GM15510 (cell line): ENCODE results near the gene CTNNBIP1.

Experiments used
- POLR2A ChIP-seq: IDR thresholded peaks from 3 replicates; pipeline ENCODE4 v1.6.1; 2011; ENCODE audit warnings: borderline replicate concordance; ENCODE audit not compliant: insufficient read length; ENCODE audit errors: extremely low read depth

Gene CTNNBIP1

DNA sequence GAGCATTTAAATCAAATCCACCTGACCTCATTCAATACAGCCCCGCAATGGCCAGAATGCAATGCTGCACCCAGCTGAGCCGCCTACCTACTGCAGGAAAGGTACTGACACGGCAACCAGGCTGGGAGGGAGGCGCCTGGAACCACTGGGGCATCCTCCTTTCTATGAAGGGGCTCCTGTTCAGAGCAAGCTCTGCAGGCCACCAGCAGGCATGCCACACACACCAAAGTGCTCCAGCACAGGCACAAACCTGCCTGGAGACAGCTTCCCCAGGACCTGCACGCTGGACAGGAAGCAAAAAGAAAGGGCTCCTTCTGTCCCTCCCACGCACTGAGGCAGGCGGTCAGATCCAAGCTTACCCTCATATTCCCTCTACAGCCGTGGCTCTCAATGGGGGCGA lies 21.2 kb downstream of the CTNNBIP1 start:
- TF ChIP-seq POLR2A, result no peak

DNA sequence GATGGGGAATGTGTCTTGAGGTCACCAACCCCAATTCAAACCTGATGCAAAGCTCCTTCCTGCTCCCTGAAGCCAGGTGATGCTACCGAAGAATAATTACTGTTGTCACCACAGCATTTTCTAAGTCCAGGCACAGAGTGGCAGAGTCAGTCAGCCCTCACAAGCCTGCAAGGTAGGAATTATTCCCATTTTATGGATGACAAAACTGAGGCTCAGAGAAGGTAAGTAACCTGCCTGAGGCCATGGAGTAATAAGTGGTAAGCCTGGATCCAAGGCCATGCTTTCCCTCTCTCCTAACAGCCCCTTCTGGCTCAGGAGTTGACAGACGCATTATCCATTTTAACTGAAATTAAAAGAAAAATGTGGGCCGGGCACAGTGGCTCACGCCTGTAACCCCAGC lies 23.0 kb downstream of the CTNNBIP1 start:
- TF ChIP-seq POLR2A, result no peak

DNA sequence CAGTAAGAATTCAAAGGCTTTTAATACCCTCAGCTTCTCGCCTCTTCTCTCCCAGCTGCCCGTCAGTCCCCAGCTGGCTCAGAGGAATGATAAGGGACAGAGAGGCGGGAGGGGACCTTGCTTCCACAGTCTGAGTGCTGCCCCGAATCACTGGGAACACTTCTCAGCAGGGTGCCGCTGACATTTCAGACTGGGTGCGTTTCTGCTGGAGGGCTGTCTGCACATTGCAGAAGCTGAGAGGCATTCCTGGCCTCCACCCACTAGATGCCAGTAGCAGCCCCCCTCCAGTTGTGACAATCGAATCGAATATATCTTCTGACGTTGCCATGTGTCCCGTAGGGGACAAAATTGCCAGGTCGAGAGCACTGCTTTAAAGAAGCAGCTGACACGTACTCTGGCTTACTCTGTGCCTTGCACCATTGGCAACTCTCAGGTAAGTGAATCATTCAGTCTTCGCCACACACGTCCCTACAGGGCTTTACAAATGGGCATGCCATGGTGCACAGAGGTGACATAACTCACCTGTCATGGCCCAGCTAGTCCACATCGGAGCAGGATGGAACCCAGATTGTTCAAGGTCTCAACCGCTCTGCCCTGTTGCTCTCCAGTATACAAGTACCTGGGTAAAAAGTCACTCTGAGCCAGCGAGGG lies 23.9 kb downstream of the CTNNBIP1 start:
- no peak for TF ChIP-seq POLR2A

DNA sequence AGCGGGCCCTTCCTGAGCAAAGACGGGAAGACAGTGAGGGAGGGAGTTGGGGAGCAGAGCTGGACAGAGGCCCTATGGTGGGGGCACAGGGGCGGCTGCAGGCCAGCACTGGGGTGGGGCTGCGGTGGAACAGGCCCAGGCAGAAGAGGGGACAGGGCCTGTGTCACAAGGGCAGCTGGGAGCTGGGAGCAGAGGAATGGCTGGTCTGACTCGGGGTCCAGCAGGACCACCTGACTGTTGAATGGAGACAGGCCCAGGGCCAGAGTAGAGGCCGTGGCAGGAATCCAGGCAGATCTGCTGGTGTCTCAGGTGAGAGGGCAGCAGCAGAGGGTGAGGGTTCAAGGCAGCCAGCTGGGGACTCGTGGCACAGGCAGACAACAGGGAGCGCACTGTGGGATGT lies 25.3 kb downstream of the CTNNBIP1 start:
- TF ChIP-seq POLR2A, result no peak

DNA sequence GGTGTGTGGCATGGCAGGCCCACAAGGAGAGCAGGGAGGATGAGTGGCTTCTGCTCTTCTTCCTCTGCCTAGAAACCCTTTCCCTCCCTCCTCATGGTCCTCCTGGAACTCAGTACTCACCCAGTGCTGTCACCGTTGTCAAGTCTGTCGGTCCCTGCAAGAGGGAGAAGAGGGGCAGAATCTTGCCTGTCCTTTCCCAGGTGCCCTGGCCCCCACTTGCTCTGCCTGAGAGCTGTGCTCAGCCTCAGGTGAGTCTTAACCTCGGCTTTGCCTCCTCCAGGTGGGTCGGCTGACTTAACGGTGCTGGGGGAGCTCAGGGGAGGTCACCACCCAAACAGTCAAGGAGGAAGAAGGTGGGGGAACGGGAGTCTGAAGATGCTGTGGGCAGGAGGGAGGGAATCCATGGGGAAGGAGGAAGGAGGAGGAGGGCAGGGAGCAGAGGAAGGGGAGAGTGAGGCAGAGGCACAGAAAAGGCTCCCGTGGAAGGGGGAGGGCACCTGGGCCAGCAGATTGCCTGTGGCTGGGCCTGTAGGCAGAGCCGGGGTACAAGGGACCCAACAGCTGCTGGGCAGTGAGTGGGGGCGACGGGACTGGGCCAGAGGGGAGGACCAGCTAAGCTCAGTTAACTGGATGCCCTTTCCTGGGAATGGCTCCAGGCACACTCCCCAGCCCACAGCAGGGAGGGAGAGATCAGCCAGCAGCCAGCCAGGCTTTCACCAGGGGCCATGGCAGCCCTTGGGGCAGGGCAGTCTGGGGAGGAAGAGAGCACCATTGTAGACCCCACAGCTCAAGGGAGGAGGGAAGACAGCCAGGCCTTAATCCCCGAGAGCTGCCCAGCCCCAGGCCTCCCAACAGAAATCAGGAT lies 26.3 kb downstream of the CTNNBIP1 start:
- TF ChIP-seq POLR2A, result no peak

DNA sequence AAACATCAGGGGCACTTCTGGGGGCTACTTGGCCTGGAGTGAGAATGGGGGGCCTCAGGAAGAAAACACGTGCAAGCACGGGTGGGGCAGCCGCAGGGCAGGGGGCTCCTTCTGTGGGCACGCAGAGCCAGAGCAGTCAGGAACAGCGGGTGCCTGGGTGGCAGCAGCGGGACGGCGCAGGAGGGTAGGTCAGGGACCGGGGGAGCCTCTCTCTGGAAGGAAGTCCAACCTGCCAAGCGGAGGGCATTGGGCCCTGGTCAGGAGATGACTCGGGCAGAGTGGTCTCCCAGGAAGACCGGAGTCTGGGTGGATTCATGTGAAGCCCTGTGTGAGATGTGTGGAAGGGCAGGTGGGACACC lies 27.1 kb downstream of the CTNNBIP1 start:
- no peak for TF ChIP-seq POLR2A

DNA sequence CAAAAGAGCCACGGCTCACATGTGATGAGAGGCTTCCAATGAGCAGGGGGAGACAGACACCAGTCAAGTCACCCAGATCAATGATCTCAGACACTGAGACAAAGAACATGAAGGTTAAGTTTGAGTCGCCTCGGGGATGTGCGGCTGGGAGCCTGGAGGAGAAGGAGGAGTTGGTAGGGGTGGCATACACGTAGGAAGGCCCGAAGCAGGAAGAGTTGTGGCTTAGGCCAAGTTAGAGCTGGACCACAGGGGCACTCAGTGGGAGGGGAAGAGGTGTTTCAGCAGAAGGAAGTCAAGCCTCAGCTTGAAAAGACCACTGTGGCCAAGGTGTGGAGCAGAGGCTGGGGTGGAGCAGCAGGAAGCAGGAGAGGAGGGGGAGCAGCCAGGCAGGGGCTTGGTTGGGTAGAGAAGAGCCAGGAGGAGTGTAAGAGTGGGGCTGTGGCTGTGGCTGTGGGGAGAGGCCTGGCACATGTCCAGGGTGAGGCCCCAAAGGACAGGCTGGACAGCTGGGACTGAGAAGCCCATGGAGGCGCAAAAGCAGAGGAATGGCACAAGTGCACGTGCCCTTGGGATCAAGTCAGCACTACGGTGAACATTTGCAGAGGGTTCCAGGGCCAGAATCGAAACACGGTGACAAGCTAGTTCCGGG lies 27.6 kb downstream of the CTNNBIP1 start:
- TF ChIP-seq POLR2A, result no peak

DNA sequence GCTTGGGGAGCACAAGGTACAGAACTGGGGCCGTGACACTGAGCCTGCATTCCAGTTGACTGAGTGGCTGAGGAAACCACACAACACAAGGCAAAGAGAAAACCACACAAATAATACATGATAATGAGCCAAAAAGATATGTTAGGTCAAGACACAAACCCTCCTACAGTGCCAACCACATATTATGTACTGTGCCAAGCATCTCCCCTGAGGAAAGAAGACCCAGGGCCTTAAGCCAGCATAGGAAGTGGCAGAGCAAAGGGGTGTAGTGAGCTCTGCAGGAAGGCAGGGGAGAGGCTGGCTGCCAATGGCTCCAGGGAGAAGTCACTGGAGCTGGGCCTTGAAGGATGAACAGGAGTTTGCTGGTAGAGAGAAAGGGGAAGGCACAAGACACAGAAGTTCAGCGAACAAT lies 28.2 kb downstream of the CTNNBIP1 start:
- TF ChIP-seq POLR2A, result no peak

DNA sequence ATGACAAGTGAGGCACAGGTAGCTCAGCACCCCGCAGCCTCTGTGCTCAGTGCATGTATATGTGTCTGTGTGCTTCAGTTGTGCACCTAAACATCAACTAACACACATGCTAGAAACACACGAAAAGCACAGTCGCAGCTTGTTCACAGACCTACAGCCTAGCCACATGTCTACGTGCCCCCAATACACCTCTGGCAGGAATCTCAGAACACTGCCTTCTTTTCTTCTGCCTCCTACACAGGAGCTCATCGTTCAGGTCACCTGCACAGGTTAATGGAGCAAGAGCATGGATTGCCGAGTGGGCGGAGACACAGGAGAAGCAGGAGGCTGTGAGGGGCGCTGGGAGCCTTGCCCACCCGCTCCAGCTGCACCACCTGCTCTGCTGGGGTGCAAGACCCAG lies 31.7 kb downstream of the CTNNBIP1 start:
- TF ChIP-seq POLR2A, result no peak

DNA sequence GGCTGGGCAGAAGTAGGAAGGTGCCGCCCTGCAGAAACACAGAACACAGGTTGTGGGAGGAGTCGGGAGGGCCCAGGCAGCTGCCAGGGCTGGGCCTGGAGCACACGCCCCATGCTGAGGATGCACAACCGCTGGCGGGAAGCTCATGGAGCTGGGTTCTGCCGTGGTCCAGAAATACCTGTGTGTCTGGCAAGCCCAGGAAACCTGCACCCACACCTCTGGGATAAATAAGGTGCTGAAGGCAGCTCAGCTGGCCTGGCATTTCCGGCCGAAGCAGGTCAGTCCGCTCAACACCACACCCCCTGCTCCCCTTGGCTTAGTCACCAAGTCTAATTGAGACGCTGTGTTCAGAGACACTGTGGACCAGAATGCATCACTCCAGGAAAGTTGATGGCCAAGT lies 32.1 kb downstream of the CTNNBIP1 start:
- no peak for TF ChIP-seq POLR2A

DNA sequence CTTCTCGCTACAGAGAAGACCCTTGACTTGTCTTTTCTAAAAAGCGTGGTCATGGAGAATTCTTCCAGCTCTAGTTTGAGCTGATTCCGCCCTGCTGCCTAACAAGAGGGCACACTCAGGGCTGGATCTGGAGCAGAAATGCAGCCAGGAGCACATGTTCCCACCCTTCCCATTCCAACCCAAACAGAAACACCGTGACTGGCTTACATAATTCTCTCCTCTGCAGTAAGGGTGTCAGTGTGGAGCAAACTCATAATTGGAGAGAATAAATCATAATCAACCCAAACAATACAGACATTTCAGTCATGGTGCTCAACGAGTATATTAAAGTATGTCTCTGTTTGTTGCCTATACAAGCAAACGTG lies 34.5 kb downstream of the CTNNBIP1 start:
- no peak for TF ChIP-seq POLR2A

DNA sequence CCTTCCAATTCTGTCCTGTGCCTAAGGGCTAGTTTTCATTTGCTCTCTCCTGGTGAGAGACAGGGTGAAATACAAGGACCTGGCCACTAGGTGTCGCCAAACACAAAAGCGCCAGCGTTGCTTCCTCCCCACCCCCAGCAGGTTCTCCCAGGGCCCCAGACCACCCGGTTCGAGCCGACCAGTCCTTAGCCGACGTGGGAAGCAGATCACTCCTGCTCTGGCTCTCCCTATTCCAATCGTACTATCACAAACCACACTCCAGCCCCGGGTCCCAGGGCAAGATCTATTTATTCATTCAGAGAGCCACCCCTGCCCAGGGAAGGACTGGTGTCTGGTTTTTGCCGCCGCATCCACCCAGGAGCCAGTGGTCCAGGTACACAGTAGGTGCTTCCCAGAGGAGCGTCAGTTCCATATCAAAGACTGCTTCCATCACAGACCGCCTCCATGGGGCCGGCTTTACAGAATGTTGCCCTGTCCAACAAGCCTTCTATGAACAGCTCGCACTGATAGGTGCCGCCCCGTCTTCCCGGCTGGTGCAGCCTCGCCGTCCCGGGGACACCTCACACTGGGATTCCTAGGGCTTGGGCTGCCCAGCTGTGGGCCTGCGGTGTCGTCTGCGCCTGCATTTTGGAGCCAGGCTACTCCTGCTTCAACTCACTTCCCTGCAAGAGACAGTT lies 35.0 kb downstream of the CTNNBIP1 start:
- no peak for TF ChIP-seq POLR2A

DNA sequence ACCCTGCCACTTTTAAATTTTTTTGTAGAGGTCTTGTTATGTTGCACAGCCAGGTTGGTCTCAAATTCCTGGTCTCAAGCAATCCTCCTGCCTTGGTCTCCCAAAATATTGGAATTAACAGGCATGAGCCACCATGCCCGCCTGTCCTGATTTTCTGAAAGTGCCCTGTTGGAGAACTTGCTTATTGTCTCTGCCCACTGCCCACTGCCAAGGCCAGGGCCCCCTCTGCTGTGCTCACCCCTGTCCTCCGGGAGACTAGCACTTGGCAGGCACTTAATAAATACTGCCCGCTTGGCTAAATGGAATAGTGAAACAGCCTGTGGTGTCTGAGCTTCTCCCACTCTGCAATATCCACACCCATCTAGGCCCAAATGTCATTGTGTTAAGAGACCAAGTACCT lies 35.7 kb downstream of the CTNNBIP1 start:
- TF ChIP-seq POLR2A, result no peak

DNA sequence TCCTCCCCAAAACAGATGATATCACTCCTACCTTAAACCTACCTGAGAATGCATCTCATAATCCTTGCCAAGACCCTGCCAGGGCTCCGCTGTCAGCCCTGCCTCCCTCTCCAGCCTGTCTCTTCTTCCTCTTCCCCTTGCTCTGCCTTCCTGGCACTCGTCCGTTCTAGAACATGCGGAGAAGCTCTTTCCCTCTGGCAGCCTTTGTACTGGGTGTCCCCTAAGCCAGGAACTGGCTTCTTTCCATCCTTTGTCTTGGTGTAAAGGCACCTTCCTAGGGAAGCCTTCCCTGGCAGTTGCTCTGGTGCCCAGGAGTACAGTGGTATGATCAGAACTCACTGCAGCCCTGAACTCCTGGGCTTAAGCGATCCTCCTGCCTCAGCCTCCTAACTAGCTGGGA lies 36.1 kb downstream of the CTNNBIP1 start:
- TF ChIP-seq POLR2A, result no peak

DNA sequence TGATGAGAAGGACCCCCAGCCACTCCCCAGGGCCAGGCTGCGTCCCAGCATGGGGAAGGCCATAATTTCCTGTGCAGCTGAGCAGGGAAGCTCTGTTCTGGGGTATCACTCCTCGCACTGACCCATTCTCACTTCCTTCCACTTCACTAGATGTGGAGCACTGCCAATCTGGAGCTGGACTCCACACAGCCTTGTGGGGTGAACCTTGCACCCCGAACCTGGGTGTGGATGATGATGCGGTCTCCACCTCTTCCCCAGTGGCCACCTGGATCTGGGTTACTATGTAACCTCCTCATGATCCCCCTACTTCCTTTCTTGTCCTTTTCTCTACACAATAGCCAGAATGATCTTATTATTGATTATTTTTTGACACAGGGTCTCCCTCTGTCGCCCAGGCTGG lies 36.7 kb downstream of the CTNNBIP1 start:
- no peak for TF ChIP-seq POLR2A
